HEK293T (cell line): ENCODE measurements around the gene FDPS.

ENCODE experiments used
- CTCF ChIA-PET: fragments of 350-600 bp; formaldehyde crosslinking; extraction: SDS; loops from one replicate; lab custom pipeline; 2021; ENCODE audit warnings: antibody characterized with exemption, inconsistent platforms; lab: Yijun Ruan, JAX
- POLR2A ChIA-PET: fragments of 350-600 bp; formaldehyde crosslinking; extraction: SDS; loops from one replicate; lab custom pipeline; 2020; ENCODE audit warnings: antibody characterized with exemption, inconsistent platforms; lab: Yijun Ruan, JAX
- DNase-seq: peaks from one replicate; pipeline ENCODE4 v3.0.0; 2012; ENCODE audit warnings: mixed read lengths; ENCODE audit errors: extremely low spot score
- ARNT ChIP-seq: fragments of 450-650 bp; IDR thresholded peaks from 2 replicates; pipeline ENCODE4 v1.6.1; 2017; ENCODE audit warnings: mild to moderate bottlenecking
- BHLHE40 ChIP-seq: fragments of 450-650 bp; IDR thresholded peaks from 2 replicates; pipeline ENCODE4 v1.6.1; 2016; ENCODE audit warnings: mild to moderate bottlenecking, moderate library complexity, borderline replicate concordance
- CTBP1 ChIP-seq: fragments of 450-650 bp; IDR thresholded peaks from 2 replicates; pipeline ENCODE4 v1.6.1; 2016; ENCODE audit warnings: borderline replicate concordance
- ELF4 ChIP-seq: fragments of 450-650 bp; IDR thresholded peaks from 2 replicates; pipeline ENCODE4 v1.6.1; 2017; ENCODE audit warnings: antibody characterized with exemption
- FOXA1 ChIP-seq: fragments of 450-650 bp; IDR thresholded peaks from 2 replicates; pipeline ENCODE4 v1.6.1; 2016; ENCODE audit warnings: mild to moderate bottlenecking
- FOXK2 ChIP-seq: fragments of 450-650 bp; IDR thresholded peaks from 2 replicates; pipeline ENCODE4 v1.6.1; 2016; ENCODE audit warnings: mild to moderate bottlenecking
- FOXM1 ChIP-seq: fragments of 450-650 bp; IDR thresholded peaks from 2 replicates; pipeline ENCODE4 v1.6.1; 2017; ENCODE audit warnings: mild to moderate bottlenecking, borderline replicate concordance
- HDGF ChIP-seq: fragments of 450-650 bp; IDR thresholded peaks from 2 replicates; pipeline ENCODE4 v1.6.1; 2017; ENCODE audit warnings: antibody characterized with exemption, borderline replicate concordance
- L3MBTL2 ChIP-seq: fragments of 450-650 bp; conservative IDR thresholded peaks from 2 replicates; pipeline ENCODE4 v1.6.1; 2016; ENCODE audit warnings: mild to moderate bottlenecking
- LEF1 ChIP-seq: fragments of 450-650 bp; IDR thresholded peaks from 2 replicates; pipeline ENCODE4 v1.6.1; 2017; ENCODE audit warnings: mild to moderate bottlenecking, borderline replicate concordance
- NFRKB ChIP-seq: fragments of 450-650 bp; IDR thresholded peaks from 2 replicates; pipeline ENCODE4 v1.6.1; 2016; ENCODE audit warnings: mild to moderate bottlenecking, moderate library complexity
- SP1 ChIP-seq: fragments of 450-650 bp; IDR thresholded peaks from 2 replicates; pipeline ENCODE4 v1.6.1; 2017
- SUZ12 ChIP-seq: fragments of 450-650 bp; IDR thresholded peaks from 2 replicates; pipeline ENCODE4 v1.6.1; 2016; ENCODE audit warnings: mild to moderate bottlenecking
- TARDBP ChIP-seq: fragments of 450-650 bp; IDR thresholded peaks from 2 replicates; pipeline ENCODE4 v1.6.1; 2016
- ZNF384 ChIP-seq: fragments of 450-650 bp; IDR thresholded peaks from 2 replicates; pipeline ENCODE4 v1.6.1; 2016
- TF ChIP-seq, protein P1 (sequence below): fragments of 450-650 bp; IDR thresholded peaks from 2 replicates; pipeline ENCODE4 v1.6.1; 2016

FDPS gene

DNA sequence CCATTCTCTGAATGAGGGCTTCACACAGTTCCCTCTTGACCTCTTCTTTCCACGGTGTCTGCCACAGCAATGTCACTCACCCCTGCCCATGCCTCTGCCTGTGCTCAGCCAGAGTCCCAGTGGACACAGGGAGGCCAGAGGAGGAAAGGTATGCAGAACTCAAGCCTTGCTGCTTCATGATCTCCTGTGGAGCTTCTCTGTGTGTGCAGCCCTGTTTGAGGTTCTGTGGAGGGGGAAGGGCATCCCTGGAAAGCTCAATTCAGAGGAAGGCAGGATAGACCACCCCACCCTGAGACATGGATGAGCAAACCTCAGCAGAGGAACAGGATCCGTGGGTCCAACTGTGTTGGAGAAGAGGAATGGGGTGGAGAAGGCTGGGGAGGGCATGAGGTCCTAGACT is 29.4 kb upstream of the FDPS start:
- DNase-seq, result no peak
- ChIA-PET CTCF (interaction anchor here (1.2 to 1.4 kb wide), 3 partner anchors 28 to 43 kb away, joined by 3 to 6 read pairs (median 3); no protein-coding TSS in a partner anchor), POLR2A (interaction anchor here (1.2 to 2.4 kb wide), 6 partner anchors 14 to 34 kb away, joined by 3 to 10 read pairs (median 4); partner anchors contain the start of genes ENTREP3 and FDPS)
- TF ChIP-seq CTBP1, result no peak
- TF ChIP-seq ZNF384, result no peak
- TF ChIP-seq SUZ12, result no peak
- TF ChIP-seq NFRKB, result no peak
- TF ChIP-seq LEF1, result no peak
- no peak for TF ChIP-seq TARDBP
- TF ChIP-seq SP1, result no peak
- TF ChIP-seq FOXA1, result no peak
- no peak for TF ChIP-seq BHLHE40
- no peak for TF ChIP-seq FOXM1
- no peak for TF ChIP-seq ARNT
- no peak for TF ChIP-seq FOXK2
- TF ChIP-seq L3MBTL2, result no peak
- TF ChIP-seq HDGF, result no peak
- TF ChIP-seq, protein P1, sequence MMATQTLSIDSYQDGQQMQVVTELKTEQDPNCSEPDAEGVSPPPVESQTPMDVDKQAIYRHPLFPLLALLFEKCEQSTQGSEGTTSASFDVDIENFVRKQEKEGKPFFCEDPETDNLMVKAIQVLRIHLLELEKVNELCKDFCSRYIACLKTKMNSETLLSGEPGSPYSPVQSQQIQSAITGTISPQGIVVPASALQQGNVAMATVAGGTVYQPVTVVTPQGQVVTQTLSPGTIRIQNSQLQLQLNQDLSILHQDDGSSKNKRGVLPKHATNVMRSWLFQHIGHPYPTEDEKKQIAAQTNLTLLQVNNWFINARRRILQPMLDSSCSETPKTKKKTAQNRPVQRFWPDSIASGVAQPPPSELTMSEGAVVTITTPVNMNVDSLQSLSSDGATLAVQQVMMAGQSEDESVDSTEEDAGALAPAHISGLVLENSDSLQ, result no peak
- TF ChIP-seq ELF4, result no peak

DNA sequence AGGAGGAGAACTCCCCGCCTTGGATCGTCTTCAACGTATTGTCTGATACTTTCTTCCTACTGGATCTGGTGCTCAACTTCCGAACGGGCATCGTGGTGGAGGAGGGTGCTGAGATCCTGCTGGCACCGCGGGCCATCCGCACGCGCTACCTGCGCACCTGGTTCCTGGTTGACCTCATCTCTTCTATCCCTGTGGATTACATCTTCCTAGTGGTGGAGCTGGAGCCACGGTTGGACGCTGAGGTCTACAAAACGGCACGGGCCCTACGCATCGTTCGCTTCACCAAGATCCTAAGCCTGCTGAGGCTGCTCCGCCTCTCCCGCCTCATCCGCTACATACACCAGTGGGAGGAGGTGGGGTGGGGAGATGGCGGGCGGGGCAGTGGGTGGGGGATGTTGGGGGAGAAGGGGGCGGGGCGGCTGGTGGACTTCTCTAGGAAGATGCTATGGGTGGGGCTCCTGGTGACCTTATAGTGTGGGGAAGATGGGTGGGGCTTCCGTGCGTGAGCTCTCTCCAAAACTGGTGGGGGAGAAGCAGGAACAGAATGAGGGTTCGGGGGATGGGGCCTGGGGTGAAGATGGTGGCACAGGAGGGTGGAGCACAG is 26.1 kb upstream of the FDPS start:
- TF ChIP-seq SUZ12 (no peak), L3MBTL2 (no peak), FOXM1 (no peak), SP1 (no peak), HDGF (no peak), BHLHE40 (no peak), ELF4 (no peak), FOXA1 (no peak), TARDBP (no peak), FOXK2 (no peak), NFRKB (no peak), ARNT (no peak), ZNF384 (no peak), CTBP1 (no peak)
- TF ChIP-seq, protein P1, result no peak
- no peak for DNase-seq
- ChIA-PET POLR2A (interaction anchor here (2.4 kb wide), 1 partner anchor 9 kb away, joined by 10 read pairs; the partner anchor contains the start of gene CLK2), CTCF (no interaction called here)

DNA sequence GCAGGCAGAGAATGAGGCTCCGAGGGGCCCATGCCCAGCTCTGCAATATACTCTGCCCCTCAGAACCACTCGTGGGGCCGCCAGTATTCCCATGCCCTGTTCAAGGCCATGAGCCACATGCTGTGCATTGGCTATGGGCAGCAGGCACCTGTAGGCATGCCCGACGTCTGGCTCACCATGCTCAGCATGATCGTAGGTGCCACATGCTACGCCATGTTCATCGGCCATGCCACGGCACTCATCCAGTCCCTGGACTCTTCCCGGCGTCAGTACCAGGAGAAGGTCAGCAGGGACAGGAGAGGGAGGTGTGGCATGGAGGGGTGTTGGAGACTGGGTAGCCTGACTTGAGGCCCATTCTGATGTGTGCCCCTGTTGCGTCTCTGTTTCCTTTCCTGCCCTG is 24.2 kb upstream of the FDPS start:
- TF ChIP-seq ZNF384 (no peak), CTBP1 (no peak), HDGF (no peak), ARNT (no peak), FOXM1 (no peak), NFRKB (no peak), LEF1 (no peak)
- TF ChIP-seq, protein P1, result no peak
- CTCF ChIA-PET, result no interaction called here
- DNase-seq, result no peak
- POLR2A ChIA-PET, result no interaction called here

DNA sequence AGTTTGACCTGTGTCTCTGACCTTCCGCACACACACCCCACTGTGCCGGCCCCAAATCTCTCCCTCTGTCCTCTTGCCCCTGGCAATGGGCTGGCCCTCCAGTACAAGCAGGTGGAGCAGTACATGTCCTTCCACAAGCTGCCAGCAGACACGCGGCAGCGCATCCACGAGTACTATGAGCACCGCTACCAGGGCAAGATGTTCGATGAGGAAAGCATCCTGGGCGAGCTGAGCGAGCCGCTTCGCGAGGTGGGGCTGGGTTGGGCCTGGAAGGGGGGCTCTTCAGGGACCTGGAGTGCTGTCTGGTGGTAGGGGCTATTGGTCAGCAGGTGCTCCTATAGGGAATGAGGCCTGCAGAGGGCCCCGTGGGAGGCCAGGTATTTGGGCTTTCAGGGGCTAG is 23.6 kb upstream of the FDPS start:
- DNase-seq, result no peak
- no peak for TF ChIP-seq HDGF
- TF ChIP-seq LEF1, result no peak
- TF ChIP-seq BHLHE40, result no peak
- no peak for TF ChIP-seq ARNT
- no peak for TF ChIP-seq ZNF384
- TF ChIP-seq FOXA1, result no peak
- TF ChIP-seq L3MBTL2, result no peak
- TF ChIP-seq NFRKB, result no peak
- no peak for TF ChIP-seq CTBP1
- TF ChIP-seq, protein P1, result no peak
- TF ChIP-seq TARDBP, result no peak
- no peak for TF ChIP-seq SP1
- TF ChIP-seq SUZ12, result no peak
- TF ChIP-seq FOXK2, result no peak
- no peak for TF ChIP-seq ELF4
- no peak for TF ChIP-seq FOXM1
- CTCF ChIA-PET, result interaction anchor here (1.0 kb wide), 1 partner anchor 13 kb away, joined by 4 read pairs; no protein-coding TSS in a partner anchor
- POLR2A ChIA-PET, result interaction anchor here (2.1 kb wide), 1 partner anchor 11 kb away, joined by 11 read pairs; the partner anchor contains the start of gene CLK2

DNA sequence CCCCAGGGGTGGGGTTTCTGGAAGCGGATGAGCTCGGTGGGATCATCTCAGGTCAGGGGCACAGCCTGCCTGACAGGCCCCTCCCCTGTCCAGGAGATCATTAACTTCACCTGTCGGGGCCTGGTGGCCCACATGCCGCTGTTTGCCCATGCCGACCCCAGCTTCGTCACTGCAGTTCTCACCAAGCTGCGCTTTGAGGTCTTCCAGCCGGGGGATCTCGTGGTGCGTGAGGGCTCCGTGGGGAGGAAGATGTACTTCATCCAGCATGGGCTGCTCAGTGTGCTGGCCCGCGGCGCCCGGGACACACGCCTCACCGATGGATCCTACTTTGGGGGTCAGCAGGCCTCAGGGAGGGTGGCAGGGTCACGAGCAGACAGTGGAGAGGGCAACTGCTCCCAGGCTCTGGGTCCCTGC is 23.0 kb upstream of the FDPS start:
- ChIA-PET POLR2A (interaction anchor here (2.1 kb wide), 1 partner anchor 12 kb away, joined by 11 read pairs; the partner anchor contains the start of gene CLK2), CTCF (interaction anchor here (1.0 to 1.6 kb wide), 2 partner anchors 12 to 35 kb away, joined by 4 to 7 read pairs; no protein-coding TSS in a partner anchor)
- DNase-seq, result no peak
- TF ChIP-seq SP1, result no peak
- no peak for TF ChIP-seq TARDBP
- TF ChIP-seq, protein P1, result no peak
- no peak for TF ChIP-seq LEF1
- TF ChIP-seq ZNF384, result no peak
- TF ChIP-seq HDGF, result no peak
- no peak for TF ChIP-seq NFRKB
- no peak for TF ChIP-seq SUZ12
- no peak for TF ChIP-seq ARNT
- TF ChIP-seq FOXM1, result no peak
